ENCODE results near the gene ZFPM1.

- TF ChIP-seq EZH2 (IDR thresholded peaks at IDR 0.05) (no peak), POLR2AphosphoS5 (IDR thresholded peaks at IDR 0.05; ENCODE audit: borderline replicate concordance, low read depth, low read length) (no peak), FOXP2 (optimal IDR thresholded peaks at IDR 0.05; ENCODE audit: control extremely low read depth, extremely low read length, insufficient read depth) (no peak)
Observed at GRCh38 chr16:88462396-88462795, 9.3 kb downstream of the ZFPM1 start.
